HG03097 (cell line): ENCODE results near the gene C12orf76.
A peak's percentile ranks its signal among the peaks of the same experiment; 100 is the strongest.
"Not testable (repeated sequence)": the region's sequence is repeated elsewhere in the genome, so short reads cannot be mapped to it uniquely, and the experiment has no call there.

Experiments used
- ATAC-seq: cut with Tn5 transposase; IDR thresholded peaks from one replicate; pipeline ENCODE4 v1.9.1; 2021; ENCODE audit not compliant: unreplicated experiment, low FRiP score

The C12orf76 gene

GRCh38 chr12:110028323-110028722 is 20.0 kb downstream of the C12orf76 start:
- no peak for ATAC-seq

GRCh38 chr12:110024051-110024450 is 24.3 kb downstream of the C12orf76 start:
- no peak for ATAC-seq

GRCh38 chr12:110023059-110023980 is 25.0 kb downstream of the C12orf76 start:
- no peak for ATAC-seq

GRCh38 chr12:110020956-110021355 is 27.4 kb downstream of the C12orf76 start:
- no peak for ATAC-seq

GRCh38 chr12:110015132-110015531 is 33.2 kb downstream of the C12orf76 start:
- no peak for ATAC-seq

GRCh38 chr12:110012659-110013058 is 35.7 kb downstream of the C12orf76 start:
- no peak for ATAC-seq

- no peak for ATAC-seq
These were observed 36.2 kb downstream of the C12orf76 start for GRCh38 chr12:110012137-110012536.

GRCh38 chr12:110010853-110011723 is 37.2 kb downstream of the C12orf76 start:
- no peak for ATAC-seq

GRCh38 chr12:110008681-110009398 is 39.5 kb downstream of the C12orf76 start:
- not testable (repeated sequence) for ATAC-seq

GRCh38 chr12:110007881-110008280 is 40.4 kb downstream of the C12orf76 start:
- no peak for ATAC-seq

- ATAC-seq: no peak
These were observed 42.2 kb downstream of the C12orf76 start for GRCh38 chr12:110006115-110006514.

- peak; percentile 51 for ATAC-seq
These were observed 42.9 kb downstream of the C12orf76 start for GRCh38 chr12:110005319-110005973.

- no peak for ATAC-seq
These were observed 43.7 kb downstream of the C12orf76 start for GRCh38 chr12:110004598-110004997.

GRCh38 chr12:110002676-110003515 is 45.4 kb downstream of the C12orf76 start:
- no peak for ATAC-seq

GRCh38 chr12:110001596-110001995 is 46.7 kb downstream of the C12orf76 start:
- ATAC-seq: no peak

GRCh38 chr12:109999983-110000505 is 48.3 kb downstream of the C12orf76 start:
- ATAC-seq: no peak

GRCh38 chr12:109999649-109999971 is 48.7 kb downstream of the C12orf76 start:
- ATAC-seq: no peak

GRCh38 chr12:109998904-109999648 is 49.2 kb downstream of the C12orf76 start, which contains the start of gene ANKRD13A:
ANKRD13A (plus strand) TSS chr12:109999430; CDS start chr12:109999689, 259 bp downstream.
- ATAC-seq: peak; percentile 49
